ENCODE data around the gene LAMA2.

LAMA2 gene

DNA sequence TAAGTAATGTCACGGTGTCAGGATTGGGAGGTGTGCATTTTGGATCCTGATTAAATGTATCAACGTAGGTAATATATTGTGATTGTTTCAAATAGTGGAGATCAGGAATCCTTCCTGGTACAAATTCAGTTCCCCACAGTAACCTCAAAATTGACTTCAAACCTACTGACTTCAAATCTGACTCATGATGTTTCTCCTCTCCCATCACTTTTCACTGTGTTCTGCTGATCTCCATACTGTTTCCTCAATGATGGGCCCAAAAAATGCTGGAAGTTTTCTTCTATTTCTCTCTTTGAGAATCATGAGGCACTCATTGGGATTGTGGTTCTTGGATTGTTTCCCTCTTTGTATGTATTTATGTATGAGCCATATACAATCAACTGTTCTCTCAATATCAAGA lies 35.9 kb downstream of the LAMA2 start:
- no peak for DNase-seq

DNA sequence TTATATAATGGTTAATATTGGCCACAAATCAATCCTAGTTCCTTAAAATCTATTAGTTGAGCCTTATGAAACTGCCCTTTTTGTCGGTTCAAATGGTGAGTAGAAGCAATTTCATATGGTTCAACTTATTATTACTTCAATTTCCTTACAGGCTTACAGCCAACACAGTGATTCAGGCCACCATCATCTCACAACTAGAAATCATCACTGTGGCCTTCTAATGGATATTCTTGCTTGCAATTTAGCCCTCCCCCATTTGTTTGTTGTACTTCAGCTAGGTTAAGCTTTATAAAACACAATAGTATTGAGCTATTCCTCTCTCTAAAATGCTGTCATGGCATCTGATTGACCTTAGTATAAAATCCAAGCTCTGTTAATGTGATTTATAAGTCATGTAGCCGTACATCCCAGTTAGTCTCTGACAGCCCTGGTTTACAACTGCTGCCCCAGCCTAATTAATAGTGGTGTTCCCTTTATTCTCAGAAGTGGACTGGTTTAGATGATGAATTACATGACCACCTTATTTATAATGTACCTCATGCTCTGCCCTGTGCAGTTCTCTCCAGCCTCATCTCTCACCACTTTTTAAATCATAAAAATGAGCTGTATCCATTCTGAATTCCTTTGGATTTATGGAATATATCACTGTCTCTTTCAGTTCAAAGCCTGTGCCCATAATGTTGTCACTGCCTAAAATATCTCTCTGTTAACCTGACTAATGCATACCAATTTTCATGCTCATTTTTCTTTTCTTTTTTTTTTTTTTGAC lies 36.7 kb downstream of the LAMA2 start:
- no peak for DNase-seq

- DNase-seq = no peak
Measured at GRCh38 chr6:128925765-128926164, 42.8 kb downstream of the LAMA2 start.

DNA sequence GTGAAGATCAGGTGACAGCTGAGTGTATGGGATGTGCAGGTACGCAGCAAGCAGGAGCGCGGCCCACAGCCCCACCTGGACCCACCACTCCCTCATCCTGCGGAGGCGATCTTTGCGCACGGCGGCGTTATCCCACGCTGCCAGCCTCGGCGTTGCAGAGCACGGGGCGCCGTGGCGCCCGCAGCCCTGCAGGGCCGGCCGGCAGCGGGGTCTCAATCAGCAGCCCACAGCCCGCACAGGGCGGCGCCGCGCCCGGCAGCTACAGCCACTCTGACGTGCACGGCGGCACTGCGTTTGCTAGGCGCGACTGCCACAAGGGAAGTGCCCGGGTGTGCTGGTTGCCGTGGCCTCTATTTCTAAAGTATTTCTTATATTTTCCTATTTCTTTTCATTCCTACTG lies 46.9 kb downstream of the LAMA2 start:
- no peak for DNase-seq

GRCh38 chr6:128930321-128930720 lies 47.4 kb downstream of the LAMA2 start:
- DNase-seq = no peak

DNA sequence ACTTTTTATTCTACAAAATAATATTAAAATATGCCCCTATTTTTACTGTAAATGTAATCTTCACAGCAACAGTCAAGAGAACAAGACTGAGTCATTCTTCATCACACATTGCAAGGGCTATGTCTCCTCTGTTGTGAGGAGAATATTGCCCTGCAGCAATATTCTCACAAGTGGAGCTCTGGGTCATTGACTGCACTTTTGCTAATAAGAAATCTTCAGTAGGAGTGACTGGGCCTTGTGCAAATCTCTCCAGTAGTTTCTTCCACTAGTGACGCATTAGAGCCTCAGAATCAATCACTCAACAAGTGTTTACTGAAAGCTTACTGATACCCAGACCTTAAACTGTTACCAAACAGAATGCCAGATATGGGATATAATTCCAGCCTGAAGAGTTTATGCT lies 49.1 kb downstream of the LAMA2 start:
- no peak for DNase-seq

DNA sequence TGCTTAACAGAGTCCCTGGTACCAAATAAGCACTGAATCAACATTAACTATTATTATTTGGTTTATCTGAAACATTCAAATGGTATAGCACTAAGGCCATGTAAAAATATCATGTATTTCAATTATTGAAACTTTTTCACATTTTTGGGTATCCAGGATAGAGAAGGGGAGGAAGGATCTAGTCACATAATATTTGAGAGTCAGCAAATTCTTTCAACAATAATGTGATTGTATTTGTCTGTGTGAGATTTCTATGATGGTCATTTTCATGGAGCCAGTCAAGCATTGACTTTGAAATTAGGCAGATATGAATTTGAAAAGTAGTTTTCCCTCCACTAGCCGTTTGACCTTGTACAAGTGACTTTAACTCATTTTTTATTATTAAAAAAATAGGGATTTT lies 67.9 kb downstream of the LAMA2 start:
- no peak for DNase-seq

DNA sequence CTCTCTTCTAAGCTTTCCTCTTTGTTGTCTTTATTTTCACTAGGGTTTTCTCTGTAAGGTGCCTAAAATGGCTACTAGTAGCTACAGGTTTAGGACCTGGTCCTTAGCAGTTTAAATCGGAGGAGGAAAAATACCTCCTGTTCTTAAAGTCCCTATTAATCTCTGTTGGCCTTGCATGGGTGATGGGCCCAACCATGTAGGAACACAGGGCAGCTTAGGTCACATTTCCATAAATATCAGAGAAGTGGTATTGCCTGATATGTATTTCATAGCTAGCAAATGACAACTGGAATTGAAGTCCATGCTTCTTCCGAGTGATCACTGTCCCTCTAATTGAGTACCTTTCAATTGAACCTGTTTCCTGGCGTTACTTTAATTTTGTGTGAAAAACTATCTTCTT lies 70.0 kb downstream of the LAMA2 start:
- no peak for DNase-seq

- no peak for DNase-seq
Measured at GRCh38 chr6:128954308-128955043, 71.5 kb downstream of the LAMA2 start.

GRCh38 chr6:128963561-128963960 lies 80.6 kb downstream of the LAMA2 start:
- no peak for DNase-seq

DNA sequence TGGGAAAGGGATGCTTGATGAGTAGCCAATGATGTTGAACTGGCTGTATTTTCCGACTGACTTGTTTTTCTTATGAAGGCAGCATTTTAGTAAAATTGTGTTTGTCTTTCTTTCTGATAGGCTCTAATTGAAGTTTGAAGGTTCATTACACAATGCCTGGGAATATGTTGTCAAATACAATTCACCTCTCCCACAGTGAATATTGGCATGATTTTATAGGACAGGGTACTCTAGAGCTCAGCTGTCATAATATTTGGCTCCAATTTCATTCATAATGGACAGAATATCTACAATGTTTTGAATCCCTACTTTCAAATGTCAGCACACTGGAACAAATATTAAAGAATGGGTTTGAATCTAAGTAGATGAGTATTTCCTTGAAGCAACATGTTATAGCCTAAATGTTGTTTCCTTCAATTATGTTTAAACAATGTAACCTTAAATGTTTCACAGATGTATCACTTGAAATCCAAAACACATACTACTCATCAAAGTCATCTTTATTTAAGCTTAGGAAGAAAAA lies 81.4 kb downstream of the LAMA2 start:
- no peak for DNase-seq

- DNase-seq = no peak
Measured at GRCh38 chr6:128964771-128965170, 81.8 kb downstream of the LAMA2 start.

- DNase-seq = no peak
Measured at GRCh38 chr6:128966934-128967333, 84.0 kb downstream of the LAMA2 start.

- DNase-seq = no peak
Measured at GRCh38 chr6:128979071-128979470, 96.1 kb downstream of the LAMA2 start.

GRCh38 chr6:128981716-128982115 lies 98.8 kb downstream of the LAMA2 start:
- DNase-seq = no peak

- no peak for DNase-seq
Measured at GRCh38 chr6:128990360-128990759, 107.4 kb downstream of the LAMA2 start.

DNA sequence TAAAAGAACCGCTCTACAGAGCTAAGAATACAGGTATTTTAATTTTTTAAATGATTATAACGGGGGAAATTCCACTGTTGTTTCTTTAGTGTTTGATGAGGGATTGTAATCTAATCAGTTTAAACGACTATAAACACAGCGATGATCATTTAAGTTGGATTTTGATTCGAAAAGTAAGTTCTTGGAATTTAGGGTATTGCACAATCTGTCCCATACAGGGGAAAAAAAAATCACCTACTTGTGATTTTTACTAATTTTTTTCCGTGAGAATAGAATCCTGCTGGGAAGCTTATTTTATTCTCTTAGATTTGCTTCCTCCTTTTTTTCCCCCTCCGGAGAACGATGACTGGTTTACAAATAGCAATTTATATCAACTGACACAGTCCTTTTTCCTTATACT lies 108.0 kb downstream of the LAMA2 start:
- no peak for DNase-seq

- no peak for DNase-seq
Measured at GRCh38 chr6:128993166-128993565, 110.2 kb downstream of the LAMA2 start.

DNA sequence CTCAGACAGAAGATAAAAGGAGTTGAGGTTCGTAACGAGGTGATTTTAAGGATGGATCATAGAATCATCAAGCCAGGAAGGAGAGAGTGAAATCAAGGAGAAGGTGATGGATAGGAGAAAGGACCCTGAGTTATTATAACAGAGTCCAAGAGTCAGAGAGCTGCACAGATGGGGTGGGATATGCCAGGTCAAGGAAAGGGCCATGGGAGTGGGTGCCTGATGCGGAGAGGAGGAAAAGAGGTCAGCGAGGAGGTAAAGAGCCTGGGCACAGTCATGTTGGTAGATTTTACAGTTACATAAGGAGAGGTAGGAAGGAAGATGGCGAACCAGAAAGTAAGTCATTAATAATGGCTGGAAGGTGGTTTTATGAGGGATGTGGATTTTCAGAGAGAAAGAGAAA lies 114.9 kb downstream of the LAMA2 start:
- DNase-seq = no peak

GRCh38 chr6:129006724-129007514 lies 124.0 kb downstream of the LAMA2 start:
- no peak for DNase-seq

DNA sequence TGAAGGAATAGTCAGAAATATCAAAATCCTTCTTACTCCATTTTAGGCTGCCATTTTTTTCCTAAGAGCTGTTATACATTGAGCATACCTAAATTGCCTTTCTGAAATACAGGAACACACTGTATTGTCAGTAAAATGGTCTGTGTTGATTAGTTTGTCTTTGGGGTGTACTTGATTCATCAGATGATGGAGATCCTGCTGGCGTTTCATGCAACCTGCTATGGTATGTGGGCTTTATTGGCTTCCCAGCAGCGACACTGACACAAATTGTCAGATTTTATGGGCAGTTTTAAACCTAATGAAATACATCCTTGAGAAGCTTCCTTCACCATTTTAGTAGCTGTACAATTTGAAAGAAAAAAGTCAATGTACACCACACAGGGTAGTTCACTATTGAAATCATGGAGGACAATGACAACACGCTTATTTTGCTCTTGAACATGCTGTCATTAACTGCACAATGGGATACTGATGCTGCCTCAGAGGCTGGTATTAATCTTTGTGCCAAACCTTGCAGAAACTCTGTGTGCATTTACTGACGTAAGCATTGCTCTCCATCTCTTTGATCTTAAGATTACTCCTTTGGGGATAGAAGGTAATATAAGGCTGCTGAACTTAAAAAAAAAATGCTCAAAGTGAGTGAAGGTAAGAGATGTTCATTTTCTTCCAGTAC lies 124.9 kb downstream of the LAMA2 start:
- no peak for DNase-seq

DNA sequence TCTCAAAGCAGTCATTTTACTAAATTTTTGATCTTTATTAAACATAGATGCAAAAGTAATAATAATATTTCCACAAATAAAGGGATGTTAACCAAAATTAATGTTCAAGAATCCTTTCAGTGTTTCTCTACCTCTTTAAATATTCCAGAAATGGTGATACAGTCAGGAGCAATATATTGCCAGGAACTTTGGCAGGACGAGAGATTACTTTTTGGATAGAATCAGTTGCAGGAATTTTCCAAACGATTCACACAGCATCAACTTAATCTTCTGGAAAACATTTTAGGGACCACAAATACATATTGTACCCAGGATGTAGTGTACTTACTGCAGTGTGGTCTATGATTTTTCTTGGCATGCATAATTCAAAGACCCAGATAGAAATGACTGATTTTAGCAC lies 125.7 kb downstream of the LAMA2 start:
- no peak for DNase-seq

DNA sequence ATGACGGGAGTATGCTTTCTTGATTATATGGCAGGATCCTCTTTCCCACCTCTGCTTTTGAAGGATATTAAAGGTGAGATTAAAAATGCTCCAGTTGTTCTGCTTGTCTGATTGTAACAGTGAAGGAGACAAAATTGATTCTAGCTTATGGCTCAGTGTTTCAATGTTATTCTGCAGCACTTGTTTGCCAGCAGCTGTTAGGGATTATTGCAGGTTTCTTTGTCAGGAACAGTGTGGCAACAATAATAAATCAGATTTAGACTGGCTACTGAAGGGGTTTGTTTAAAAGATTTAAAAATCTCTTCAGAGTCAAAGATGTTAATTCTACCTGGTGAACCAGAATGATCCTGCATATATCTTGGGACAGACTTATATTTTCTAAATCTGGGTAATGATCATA lies 126.9 kb downstream of the LAMA2 start:
- no peak for DNase-seq
